AG09309 (cell line): ENCODE results near the gene KCNB1.

Experiments
- DNase-seq: peaks from one replicate; pipeline ENCODE4 v3.0.0-alpha.2; 2010; ENCODE audit warnings: low read depth
- H3K4me3 ChIP-seq: 2 replicates; pipeline ENCODE4 v1.5.1; 2011; ENCODE audit warnings: mild to moderate bottlenecking, low read depth, low read length, moderate library complexity; ENCODE audit not compliant: control insufficient read depth
- TF ChIP-seq, protein P1 (sequence below): IDR thresholded peaks from 2 replicates; pipeline ENCODE4 v1.5.1; 2011; ENCODE audit warnings: mild to moderate bottlenecking, low read depth, low read length, inconsistent platforms; ENCODE audit not compliant: insufficient read depth, control insufficient read depth; ENCODE audit errors: missing control alignments

Gene KCNB1

DNA sequence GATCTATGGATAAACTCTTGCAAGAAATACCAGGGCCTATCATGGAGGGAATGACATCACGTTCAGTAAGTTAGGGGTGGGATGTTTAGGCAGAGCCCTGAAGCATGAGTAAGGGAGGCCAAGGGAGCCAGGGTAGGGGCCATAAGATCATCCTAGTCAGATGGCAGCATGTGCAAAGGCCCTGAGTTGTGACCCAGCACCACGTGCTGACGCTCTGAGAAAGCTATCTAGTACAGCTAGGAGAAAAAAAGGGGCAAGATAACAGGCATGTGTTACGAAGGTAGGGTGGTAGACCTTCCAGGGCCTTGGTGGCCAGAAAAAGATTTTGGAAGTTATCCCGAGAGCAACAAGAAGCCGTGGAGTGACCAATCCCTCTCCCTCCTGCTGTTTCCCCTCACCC, 22.3 kb downstream of the KCNB1 start:
- TF ChIP-seq, protein P1, sequence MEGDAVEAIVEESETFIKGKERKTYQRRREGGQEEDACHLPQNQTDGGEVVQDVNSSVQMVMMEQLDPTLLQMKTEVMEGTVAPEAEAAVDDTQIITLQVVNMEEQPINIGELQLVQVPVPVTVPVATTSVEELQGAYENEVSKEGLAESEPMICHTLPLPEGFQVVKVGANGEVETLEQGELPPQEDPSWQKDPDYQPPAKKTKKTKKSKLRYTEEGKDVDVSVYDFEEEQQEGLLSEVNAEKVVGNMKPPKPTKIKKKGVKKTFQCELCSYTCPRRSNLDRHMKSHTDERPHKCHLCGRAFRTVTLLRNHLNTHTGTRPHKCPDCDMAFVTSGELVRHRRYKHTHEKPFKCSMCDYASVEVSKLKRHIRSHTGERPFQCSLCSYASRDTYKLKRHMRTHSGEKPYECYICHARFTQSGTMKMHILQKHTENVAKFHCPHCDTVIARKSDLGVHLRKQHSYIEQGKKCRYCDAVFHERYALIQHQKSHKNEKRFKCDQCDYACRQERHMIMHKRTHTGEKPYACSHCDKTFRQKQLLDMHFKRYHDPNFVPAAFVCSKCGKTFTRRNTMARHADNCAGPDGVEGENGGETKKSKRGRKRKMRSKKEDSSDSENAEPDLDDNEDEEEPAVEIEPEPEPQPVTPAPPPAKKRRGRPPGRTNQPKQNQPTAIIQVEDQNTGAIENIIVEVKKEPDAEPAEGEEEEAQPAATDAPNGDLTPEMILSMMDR, result no peak
- no peak for DNase-seq
- H3K4me3 ChIP-seq, result no peak overlapping the region

GRCh38 chr20:49459684-49460083, 22.8 kb downstream of the KCNB1 start:
- DNase-seq, result no peak
- TF ChIP-seq, protein P1, result no peak

GRCh38 chr20:49457444-49457843, 25.0 kb downstream of the KCNB1 start:
- H3K4me3 ChIP-seq, result no peak overlapping the region
- TF ChIP-seq, protein P1, result no peak
- no peak for DNase-seq

More at GRCh38 chr20:49459684-49460083, 22.8 kb downstream of the KCNB1 start:
- no peak overlapping the region for H3K4me3 ChIP-seq

DNA sequence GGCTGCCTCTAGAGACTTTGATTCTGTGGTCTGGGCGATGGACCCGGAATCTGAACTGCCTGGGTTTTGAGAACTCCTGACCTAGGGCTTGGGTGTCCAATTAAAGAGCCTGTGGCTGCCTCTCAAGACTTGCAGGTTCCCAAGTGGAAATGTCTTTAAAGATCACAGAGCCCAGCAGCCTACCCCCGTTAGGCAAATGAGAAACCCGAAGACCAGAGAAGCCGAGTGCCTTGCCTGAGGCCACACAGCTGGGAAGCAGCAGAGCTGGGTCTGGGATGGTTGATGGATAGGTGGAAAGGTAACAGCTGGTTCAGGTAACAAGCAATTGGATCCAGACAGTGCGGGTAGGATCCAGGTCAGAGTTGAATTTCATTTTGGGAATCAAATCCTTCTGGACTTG, 25.8 kb downstream of the KCNB1 start:
- no peak overlapping the region for H3K4me3 ChIP-seq
- DNase-seq, result no peak
- TF ChIP-seq, protein P1, result no peak

DNA sequence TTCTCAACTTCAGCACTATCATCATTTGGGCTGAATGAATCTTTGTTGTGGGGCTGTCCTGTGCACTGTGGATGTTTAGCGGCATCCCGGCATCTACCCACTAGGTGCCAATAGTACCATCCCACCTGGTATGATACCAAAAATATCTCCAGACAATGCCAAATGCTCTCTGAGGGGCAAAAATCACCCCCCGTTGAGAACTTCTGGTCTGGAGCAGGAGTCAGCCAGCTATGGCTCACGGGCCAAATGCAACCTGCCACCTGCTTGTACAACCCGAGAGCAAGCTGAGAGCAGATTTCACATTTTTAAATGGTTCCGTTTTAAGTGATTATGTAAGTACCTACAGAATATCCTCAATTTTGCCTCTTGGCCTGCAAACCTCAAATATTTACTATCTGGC, 26.8 kb downstream of the KCNB1 start:
- no peak for DNase-seq
- TF ChIP-seq, protein P1, result no peak
- H3K4me3 ChIP-seq, result no peak overlapping the region

- TF ChIP-seq, protein P1, result no peak
- no peak overlapping the region for H3K4me3 ChIP-seq
- no peak for DNase-seq
These were observed 30.4 kb downstream of the KCNB1 start for GRCh38 chr20:49452011-49452482.

DNA sequence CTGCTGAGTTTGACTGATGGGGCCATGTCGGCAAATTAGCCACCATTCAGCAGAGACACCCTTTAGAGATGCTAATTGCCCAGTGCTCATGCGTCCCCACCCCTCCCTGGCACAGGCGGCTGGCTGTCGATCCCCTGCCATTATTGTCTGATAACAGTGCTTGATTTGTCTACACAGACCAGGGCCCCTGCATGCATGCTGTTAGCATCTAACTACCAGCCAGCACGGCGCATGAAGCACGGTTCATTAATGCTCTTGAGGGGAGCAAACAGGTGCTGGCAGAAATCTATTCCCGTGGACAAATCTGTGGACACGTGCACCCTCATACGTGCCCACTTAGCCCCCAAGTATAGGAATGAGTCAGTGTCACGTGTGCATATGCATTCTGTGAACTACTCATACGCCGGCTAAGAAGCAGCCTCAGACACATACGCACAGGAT, 32.2 kb downstream of the KCNB1 start:
- no peak for DNase-seq
- TF ChIP-seq, protein P1, result no peak
- no peak overlapping the region for H3K4me3 ChIP-seq
